Posterior vena cava (tissue), 2 donors: ENCODE measurements around the gene OR7A5. TPM values are rescaled to one million over a fixed set of nuclear protein-coding genes. Genes with fewer than 3 reads are reported as not detected.
"Not testable (repeated sequence)": the region's sequence is repeated elsewhere in the genome, so short reads cannot be mapped to it uniquely, and the experiment has no call there.

ENCODE experiments used
- DNase-seq: peaks from one replicate; pipeline ENCODE4 v3.0.0-alpha.2; 2020; ENCODE audit warnings: low spot score
- intact Hi-C, 2 donors: fragments of 100-400 bp; cut with DNase I; formaldehyde crosslinking; loops; one replicate each; pipeline versions ENCODE4 v1.14.1 to v1.14.2; 2022 to 2023
- total RNA-seq, 2 donors: library from RNA; stranded (reverse); fragmentation: NEBNext Ultra II Directional; extraction: Animal tissue kit (Norgen Biotek cat#: 25700); gene quantifications; one replicate each; pipeline ENCODE4 v1.2.1, GENCODE V29; 2021
- donor health status: DM: yes; HTN: yes; CAD: no.
- donor health status: DM: yes; HTN: yes; CAD: no.

The OR7A5 gene
- total RNA-seq, 2 donors from 2014 or later, result not detected

DNA sequence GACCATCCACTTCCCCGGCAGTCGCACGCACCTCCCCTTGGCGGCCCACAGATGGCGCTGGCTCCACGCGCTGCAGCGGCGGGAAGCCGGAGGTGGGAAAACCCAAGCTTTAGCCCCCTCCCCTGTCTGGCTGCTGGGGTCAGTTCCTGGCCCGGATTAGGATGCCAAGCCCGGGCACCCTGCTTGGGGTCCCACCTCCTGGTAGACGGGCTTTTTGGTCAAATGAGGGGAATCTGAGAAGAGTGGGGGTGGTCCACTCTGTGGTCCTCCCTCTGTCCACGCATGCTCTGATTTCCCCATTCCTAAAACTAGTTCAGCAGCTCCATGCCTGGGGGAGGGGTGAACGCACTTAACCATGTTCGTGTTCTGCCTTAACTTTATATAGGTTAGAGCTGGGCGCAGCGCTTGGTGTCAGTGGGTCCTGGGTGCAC, 48.5 kb downstream of the OR7A5 start:
- no peak for DNase-seq
- intact Hi-C loops, result no loop called here

DNA sequence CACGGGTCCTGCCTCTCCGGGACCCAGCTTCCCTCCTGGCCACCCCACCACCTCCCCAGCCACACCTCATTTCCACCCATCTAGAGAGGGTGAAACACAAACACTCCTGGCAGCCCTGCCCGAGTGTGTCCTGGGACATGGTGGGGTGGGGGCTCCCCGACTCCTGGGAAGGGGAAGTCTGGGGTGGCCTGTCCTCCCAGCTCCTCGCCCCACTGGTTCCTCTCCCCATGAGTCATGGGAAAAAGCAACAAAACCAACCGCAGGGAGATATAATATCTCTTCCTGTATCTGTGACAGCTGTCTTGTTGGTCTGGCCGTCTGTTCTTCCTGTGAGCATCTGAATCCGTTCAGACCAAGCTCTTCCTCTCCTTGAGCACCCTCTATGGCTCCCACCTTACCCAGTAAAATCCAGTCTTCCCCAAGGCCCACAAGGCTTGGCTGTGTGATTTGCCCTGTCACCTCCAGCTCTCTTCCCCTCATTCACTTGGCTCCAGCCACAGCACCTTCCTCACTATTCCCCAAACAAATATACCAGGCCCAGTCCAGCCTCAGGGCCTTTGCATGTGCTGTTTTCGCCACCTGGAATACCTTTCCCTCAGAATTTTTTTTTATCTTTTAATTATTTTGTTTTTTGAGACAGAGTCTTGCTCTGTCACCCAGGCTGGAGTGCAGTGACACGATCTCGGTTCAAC, 49.7 kb downstream of the OR7A5 start:
- intact Hi-C loops, result not testable (repeated sequence)

DNA sequence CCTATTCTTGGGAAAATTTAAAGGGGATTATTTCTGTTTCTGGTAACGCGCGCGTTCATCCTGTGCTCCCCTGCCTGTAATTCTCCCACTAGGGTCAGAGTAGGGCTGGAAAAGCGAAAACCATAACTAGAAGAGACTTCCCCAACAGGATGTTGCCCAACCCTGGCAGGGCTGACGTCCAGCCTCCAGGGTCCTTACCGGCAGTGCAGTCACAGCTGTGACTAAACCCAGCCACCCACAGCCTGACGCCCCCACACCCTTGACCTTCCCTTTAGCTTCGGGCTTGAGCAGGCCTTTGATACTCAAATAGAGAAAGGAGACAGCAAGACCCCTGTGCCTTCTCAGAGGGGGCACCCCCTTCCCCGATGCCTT, 50.3 kb downstream of the OR7A5 start:
- intact Hi-C loops, result not testable (repeated sequence)
- DNase-seq, result peak; percentile 93

More for the DNA sequence above, 49.7 kb downstream of the OR7A5 start:
- peak; percentile 87 for DNase-seq

DNA sequence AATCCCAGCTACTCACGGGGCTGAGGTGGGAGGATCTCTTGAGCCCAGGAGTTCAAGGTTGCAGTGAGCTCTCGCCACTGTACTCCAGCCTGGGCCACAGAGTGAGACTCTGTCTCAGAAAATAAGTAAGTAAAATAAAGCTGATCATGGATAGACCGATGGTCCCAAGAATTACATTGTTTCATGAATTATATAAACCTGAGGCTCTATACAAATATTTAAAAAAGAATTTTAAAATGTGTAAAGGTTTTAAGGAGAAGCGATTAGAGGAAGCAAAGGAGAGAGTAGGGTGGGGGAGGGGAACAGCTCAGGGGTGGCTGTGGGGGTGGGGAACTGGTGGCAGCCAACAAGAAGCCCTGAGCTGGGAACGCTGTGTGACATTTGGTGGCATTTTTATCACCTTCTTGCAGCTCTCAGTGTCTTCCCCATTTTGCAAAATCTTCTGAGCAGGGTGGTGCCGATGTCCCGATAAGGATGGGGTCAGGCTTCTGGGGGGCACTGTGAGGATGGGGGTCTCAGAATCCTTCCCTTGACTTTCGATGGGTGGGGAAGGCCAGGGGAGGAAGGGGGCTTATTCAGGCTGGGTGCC, 51.5 kb downstream of the OR7A5 start:
- DNase-seq, intact Hi-C loops: not testable (repeated sequence)

DNA sequence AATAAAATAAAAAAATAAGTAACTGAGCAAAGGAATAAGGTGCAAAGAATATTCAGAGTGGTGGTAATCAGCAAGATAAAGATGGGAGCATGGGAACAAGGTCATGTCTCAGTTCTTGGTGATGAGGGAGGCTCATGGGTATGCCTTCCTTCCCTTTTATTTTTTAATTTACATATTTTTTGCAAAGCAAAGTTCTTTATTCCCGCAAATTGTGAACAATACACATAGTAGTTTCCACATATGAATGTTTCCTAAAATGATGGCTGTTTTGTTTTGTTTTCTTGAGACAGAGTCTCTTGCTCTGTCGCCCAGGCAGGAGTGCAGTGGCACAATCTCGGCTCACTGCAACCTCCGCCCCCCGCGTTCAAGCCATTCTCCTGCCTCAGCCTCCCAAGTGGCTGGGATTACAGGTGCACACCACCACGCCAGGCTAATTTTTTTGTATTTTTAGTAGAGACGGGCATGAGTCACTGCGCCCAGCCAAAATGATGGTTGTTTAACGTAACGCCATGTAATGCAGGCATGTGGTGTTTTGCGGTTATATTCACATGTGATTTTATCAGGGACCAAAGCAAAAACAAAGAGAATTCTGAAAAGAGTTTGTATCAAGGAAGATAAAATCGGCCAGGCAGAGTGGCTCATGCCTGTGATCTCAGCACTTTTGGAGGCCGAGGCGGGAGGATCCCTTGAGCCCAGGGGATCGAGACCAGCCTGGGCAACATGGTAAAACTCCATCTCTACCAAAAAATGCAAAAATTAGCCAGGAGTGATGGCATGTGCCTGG, 52.2 kb downstream of the OR7A5 start:
- intact Hi-C loops, result no loop called here

GRCh38 chr19:14781713-14782536, 53.1 kb downstream of the OR7A5 start:
- intact Hi-C loops, DNase-seq: not testable (repeated sequence)

More for the DNA sequence above, 52.2 kb downstream of the OR7A5 start:
- DNase-seq, result no peak

- intact Hi-C loops, DNase-seq: not testable (repeated sequence)
These were observed 54.3 kb downstream of the OR7A5 start for GRCh38 chr19:14780622-14781225.

GRCh38 chr19:14779151-14779550, 55.8 kb downstream of the OR7A5 start:
- DNase-seq, result no peak
- intact Hi-C loops, result no loop called here

DNA sequence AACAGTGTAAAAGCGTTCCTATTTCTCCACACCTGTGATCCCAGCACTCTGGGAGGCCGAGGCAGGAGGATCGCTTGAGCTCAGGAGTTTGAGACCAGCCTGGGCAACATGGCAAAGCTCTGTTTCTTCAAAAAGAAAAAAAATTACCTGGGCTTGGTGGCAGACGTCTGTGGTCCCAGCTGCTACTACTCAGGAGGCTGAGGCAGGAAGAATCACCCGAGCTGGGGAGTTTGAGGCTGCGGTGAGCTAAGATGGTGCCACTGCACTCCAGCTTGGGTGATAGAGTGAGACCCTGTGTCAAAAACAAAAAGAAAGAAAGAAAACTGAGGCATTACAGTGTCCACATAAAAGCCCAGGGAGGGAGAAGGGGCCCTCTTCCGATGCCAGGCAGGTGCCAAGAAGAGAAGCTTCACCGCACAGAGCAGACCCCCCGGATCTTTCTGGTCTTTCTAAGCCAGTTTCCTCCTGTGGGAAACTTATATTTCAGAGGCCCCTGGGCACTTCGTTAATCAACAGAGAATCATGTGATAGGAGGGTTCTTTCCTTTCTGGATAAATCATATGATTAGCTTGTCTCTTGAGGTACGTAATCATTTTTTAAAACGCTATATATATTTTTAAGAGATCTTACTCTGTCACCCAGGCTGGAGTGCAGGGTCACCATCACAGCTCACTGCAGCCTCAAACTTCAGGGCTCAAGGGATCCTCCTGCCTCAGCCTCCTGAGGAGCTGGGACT, 56.7 kb downstream of the OR7A5 start, which contains the start of gene ADGRE2:
Gene ADGRE2 (minus strand): TSS at position 451 of the 736 bp plus-strand sequence. CDS start 1,804 bp downstream, outside the sequence.
- intact Hi-C loops, DNase-seq: not testable (repeated sequence)

- intact Hi-C loops, DNase-seq: not testable (repeated sequence)
These were observed 57.3 kb downstream of the OR7A5 start for GRCh38 chr19:14777645-14778044.

Other genes starting within 250 kb of the OR7A5 start
- gene ADGRE3, start 160.3 kb downstream of the OR7A5 start, total RNA-seq, result under 1 TPM in 1 of 2 donors, not detected in 1; 0.23 TPM
- 10 to 100 TPM; 17.5 to 20.3 TPM for gene ZNF333, start 145.1 kb downstream of the OR7A5 start, total RNA-seq
- 1 to 10 TPM; 4.0 to 4.3 TPM for gene ADGRE2, start 56.6 kb downstream of the OR7A5 start, total RNA-seq
- gene OR7C1, start within 50 bp of the OR7A5 start, total RNA-seq, result not detected
- not detected for gene OR7A10, start 13.7 kb upstream of the OR7A5 start, total RNA-seq
- gene OR7A17, start 50.9 kb upstream of the OR7A5 start, total RNA-seq, result not detected
- not detected for gene OR7C2, start 106.3 kb upstream of the OR7A5 start, total RNA-seq
- not detected for gene SLC1A6, start 144.7 kb upstream of the OR7A5 start, total RNA-seq
- not detected for gene CASP14, start 214.3 kb upstream of the OR7A5 start, total RNA-seq
- not detected for gene OR1I1, start 247.0 kb upstream of the OR7A5 start, total RNA-seq